PC-9 (cell line): ENCODE data around the gene COPA.

Source experiments
- EZH2 ChIP-seq: fragments of 200-600 bp; sonication (generic); IDR thresholded peaks from 2 replicates; pipeline ENCODE4 v1.8.0; 2017; ENCODE audit warnings: antibody characterized with exemption, low read depth
- TF ChIP-seq, protein P1 (sequence below): fragments of 200-600 bp; sonication (generic); conservative IDR thresholded peaks from 2 replicates; pipeline ENCODE4 v1.6.1; 2017; ENCODE audit warnings: mixed run types, antibody characterized with exemption, mild to moderate bottlenecking, moderate library complexity

DNA sequence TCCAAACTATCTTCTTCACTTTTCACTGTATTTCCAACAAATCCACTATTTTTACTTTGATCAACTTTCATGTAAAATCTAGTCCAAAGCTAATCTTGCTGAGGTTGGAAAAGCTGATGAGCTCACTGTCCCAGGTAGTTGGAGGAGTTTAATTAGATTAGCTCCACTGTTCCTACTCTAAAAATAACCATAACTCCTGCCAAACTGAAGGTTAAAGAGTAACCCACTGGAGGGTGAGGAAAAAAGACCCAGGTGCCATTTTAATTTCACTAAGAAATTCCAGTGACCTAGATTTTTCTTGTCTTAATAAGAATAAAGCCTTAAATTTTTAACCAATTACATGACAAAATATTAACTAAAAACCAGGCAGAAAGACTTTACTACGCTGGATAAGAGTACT lies 96.0 kb downstream of the COPA start:
- TF ChIP-seq, protein P1, sequence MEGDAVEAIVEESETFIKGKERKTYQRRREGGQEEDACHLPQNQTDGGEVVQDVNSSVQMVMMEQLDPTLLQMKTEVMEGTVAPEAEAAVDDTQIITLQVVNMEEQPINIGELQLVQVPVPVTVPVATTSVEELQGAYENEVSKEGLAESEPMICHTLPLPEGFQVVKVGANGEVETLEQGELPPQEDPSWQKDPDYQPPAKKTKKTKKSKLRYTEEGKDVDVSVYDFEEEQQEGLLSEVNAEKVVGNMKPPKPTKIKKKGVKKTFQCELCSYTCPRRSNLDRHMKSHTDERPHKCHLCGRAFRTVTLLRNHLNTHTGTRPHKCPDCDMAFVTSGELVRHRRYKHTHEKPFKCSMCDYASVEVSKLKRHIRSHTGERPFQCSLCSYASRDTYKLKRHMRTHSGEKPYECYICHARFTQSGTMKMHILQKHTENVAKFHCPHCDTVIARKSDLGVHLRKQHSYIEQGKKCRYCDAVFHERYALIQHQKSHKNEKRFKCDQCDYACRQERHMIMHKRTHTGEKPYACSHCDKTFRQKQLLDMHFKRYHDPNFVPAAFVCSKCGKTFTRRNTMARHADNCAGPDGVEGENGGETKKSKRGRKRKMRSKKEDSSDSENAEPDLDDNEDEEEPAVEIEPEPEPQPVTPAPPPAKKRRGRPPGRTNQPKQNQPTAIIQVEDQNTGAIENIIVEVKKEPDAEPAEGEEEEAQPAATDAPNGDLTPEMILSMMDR: no peak
- TF ChIP-seq EZH2: no peak
